DOHH2 (cell line): ENCODE measurements around the gene RNF11.

Experiments used
- CTCF ChIP-seq: fragments of 200-600 bp; sonication (generic); IDR thresholded peaks from one replicate; pipeline ENCODE4 v1.5.1; 2014; ENCODE audit warnings: antibody characterized with exemption, mild to moderate bottlenecking, low read depth, low read length; ENCODE audit not compliant: poor library complexity, severe bottlenecking
- EZH2phosphoT487 ChIP-seq: fragments of 200-600 bp; sonication (generic); IDR thresholded peaks from 2 replicates; pipeline ENCODE4 v1.6.1; 2017; ENCODE audit warnings: borderline replicate concordance, mild to moderate bottlenecking, antibody characterized with exemption, low read length, moderate library complexity, mixed read lengths

GRCh38 chr1:51312718-51313117, 76.6 kb downstream of the RNF11 start:
- no peak for TF ChIP-seq CTCF
- no peak for TF ChIP-seq EZH2phosphoT487
